Adrenal gland (tissue), 5 donors: ENCODE results near the gene AGRN.
"Not testable (repeated sequence)": the region's sequence is repeated elsewhere in the genome, so short reads cannot be mapped to it uniquely, and the experiment has no call there.

Experiments used
- POLR2A ChIP-seq, 2 donors: fragments of 450-650 bp; IDR thresholded peaks; one replicate each; pipeline ENCODE4 v1.6.1; 2017; ENCODE audit warnings: antibody characterized with exemption in 2 of 2, mild to moderate bottlenecking in 2 of 2, moderate library complexity in 1 of 2
- TF ChIP-seq, protein P1 (sequence below), 6 experiments: fragments of 450-650 bp in 4 of 6; fragments of 200-600 bp in 2 of 6; sonication (generic) in 1 of 6; IDR thresholded peaks; 1 replicate in 5 of 6; 2 replicates in 1 of 6; pipeline versions ENCODE4 v1.5.1 to v1.8.0; 2016 to 2021; ENCODE audit warnings: antibody characterized with exemption in 6 of 6, mild to moderate bottlenecking in 2 of 6, moderate library complexity in 1 of 6
- donor health status: DM: no; HTN: no; CAD: no.

GRCh38 chr1:988061-988460 lies 31.9 kb upstream of the AGRN start:
- TF ChIP-seq, protein P1, sequence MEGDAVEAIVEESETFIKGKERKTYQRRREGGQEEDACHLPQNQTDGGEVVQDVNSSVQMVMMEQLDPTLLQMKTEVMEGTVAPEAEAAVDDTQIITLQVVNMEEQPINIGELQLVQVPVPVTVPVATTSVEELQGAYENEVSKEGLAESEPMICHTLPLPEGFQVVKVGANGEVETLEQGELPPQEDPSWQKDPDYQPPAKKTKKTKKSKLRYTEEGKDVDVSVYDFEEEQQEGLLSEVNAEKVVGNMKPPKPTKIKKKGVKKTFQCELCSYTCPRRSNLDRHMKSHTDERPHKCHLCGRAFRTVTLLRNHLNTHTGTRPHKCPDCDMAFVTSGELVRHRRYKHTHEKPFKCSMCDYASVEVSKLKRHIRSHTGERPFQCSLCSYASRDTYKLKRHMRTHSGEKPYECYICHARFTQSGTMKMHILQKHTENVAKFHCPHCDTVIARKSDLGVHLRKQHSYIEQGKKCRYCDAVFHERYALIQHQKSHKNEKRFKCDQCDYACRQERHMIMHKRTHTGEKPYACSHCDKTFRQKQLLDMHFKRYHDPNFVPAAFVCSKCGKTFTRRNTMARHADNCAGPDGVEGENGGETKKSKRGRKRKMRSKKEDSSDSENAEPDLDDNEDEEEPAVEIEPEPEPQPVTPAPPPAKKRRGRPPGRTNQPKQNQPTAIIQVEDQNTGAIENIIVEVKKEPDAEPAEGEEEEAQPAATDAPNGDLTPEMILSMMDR (IDR thresholded peaks at IDR 0.05) = not testable (repeated sequence)
- not testable (repeated sequence) for TF ChIP-seq POLR2A (IDR thresholded peaks at IDR 0.05)
